HL-60 (cell line): ENCODE measurements around the gene POLRMT.

ENCODE experiments used
- DNase-seq, 2 experiments: peaks; one replicate each; pipeline ENCODE4 v3.0.0-alpha.2; 2010 to 2020; ENCODE audit warnings: low read depth in 1 of 2, low spot score in 1 of 2
- H3K27ac ChIP-seq: fragments of 250-450 bp; sonication (Bioruptor Pico); replicated peaks from 2 replicates; pipeline ENCODE4 v1.5.1; 2020; ENCODE audit warnings: mild to moderate bottlenecking, moderate library complexity
- H3K27me3 ChIP-seq: fragments of 250-450 bp; sonication (Bioruptor Pico); 2 replicates; pipeline ENCODE4 v1.5.1; 2021; ENCODE audit warnings: mild to moderate bottlenecking, moderate library complexity; ENCODE audit not compliant: insufficient read depth, poor library complexity, severe bottlenecking
- H3K4me3 ChIP-seq: replicated peaks from 2 replicates; pipeline ENCODE4 v1.5.1; 2011; ENCODE audit warnings: mild to moderate bottlenecking, control low read depth, low read length; ENCODE audit not compliant: insufficient read depth
- CTCF ChIP-seq: IDR thresholded peaks from one replicate; pipeline ENCODE4 v1.5.1; 2011; ENCODE audit warnings: low read length, control low read depth, inconsistent platforms; ENCODE audit not compliant: insufficient read depth
- GABPA ChIP-seq: IDR thresholded peaks from 2 replicates; pipeline ENCODE4 v1.6.1; 2012; ENCODE audit warnings: low read depth
- POLR2AphosphoS5 ChIP-seq: IDR thresholded peaks from 2 replicates; pipeline ENCODE4 v1.6.1; 2012; ENCODE audit warnings: low read depth
- REST ChIP-seq: IDR thresholded peaks from 2 replicates; pipeline ENCODE4 v1.6.1; 2012; ENCODE audit warnings: low read depth; ENCODE audit not compliant: insufficient replicate concordance
- SPI1 ChIP-seq: IDR thresholded peaks from 2 replicates; pipeline ENCODE4 v1.6.1; 2012; ENCODE audit warnings: low read depth, mild to moderate bottlenecking, borderline replicate concordance

Gene POLRMT

GRCh38 chr19:620166-620862 is 13.0 kb downstream of the POLRMT start:
- no peaks in the 10 kb centered on the region for H3K27me3 ChIP-seq
- H3K27ac ChIP-seq: no peak overlapping the region
- no peak overlapping the region for H3K4me3 ChIP-seq
- TF ChIP-seq GABPA: no peak
- no peak for TF ChIP-seq REST
- no peak for TF ChIP-seq POLR2AphosphoS5
- TF ChIP-seq CTCF: no peak
- no peak for TF ChIP-seq SPI1
- DNase-seq: no peak

GRCh38 chr19:619286-620002 is 13.9 kb downstream of the POLRMT start:
- no peaks in the 10 kb centered on the region for H3K27me3 ChIP-seq
- H3K27ac ChIP-seq: no peak overlapping the region
- DNase-seq: no peak
- H3K4me3 ChIP-seq: no peak overlapping the region
- no peak for TF ChIP-seq GABPA
- no peak for TF ChIP-seq REST
- TF ChIP-seq SPI1: no peak
- TF ChIP-seq CTCF: no peak
- TF ChIP-seq POLR2AphosphoS5: no peak

GRCh38 chr19:618674-619285 is 14.6 kb downstream of the POLRMT start:
- DNase-seq: no peak
- Histone ChIP-seq H3K4me3 (no peak overlapping the region), H3K27me3 (no peaks in the 10 kb centered on the region), H3K27ac (no peak overlapping the region)
- TF ChIP-seq GABPA (no peak), POLR2AphosphoS5 (no peak), REST (no peak), SPI1 (no peak), CTCF (no peak)
